ENCODE measurements around the gene ALDOC. TPM values are rescaled to one million over a fixed set of nuclear protein-coding genes. Genes with fewer than 3 reads are reported as not detected.

Gene ALDOC
- polyA plus RNA-seq, 1 donor (not counting 4 experiments of a cell fraction or from before 2014, with no cell fraction given), result 32.5 TPM

DNA sequence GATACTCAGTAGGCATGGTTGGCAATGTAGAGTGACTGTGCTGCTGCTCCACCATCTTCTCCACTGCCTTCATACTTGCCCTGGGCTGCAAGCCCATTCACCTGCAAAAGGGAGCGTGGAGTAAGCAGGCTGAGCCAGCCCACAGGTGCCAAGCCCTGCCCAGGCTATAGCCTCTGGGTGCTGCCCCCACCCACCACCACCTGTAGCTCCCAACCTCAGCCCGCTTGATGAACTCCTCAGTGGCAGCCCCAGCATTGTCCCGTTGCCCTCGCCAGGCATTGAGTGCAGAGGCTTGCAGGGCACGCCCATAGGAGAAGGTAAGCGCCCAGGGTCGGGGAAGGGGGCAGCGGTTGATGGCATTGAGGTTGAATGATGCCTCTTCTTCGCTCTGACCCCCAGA, 3.2 kb downstream of the ALDOC start:
- no peak overlapping the region for H3K9ac ChIP-seq (ENCODE audit: control insufficient read depth, extremely low read depth, insufficient read depth, low read length)
- TF ChIP-seq CTCF (optimal IDR thresholded peaks at IDR 0.05 in 1 of 3, IDR thresholded peaks at IDR 0.05 in 1 of 3, conservative IDR thresholded peaks at IDR 0.05 in 1 of 3; ENCODE audit: extremely low read depth in 1 of 3, insufficient read depth in 2 of 3, low read length in 3 of 3), result no peak
- no peak for DNase-seq (ENCODE audit: low read depth, low spot score)
- H3K79me2 ChIP-seq (ENCODE audit: control insufficient read depth, insufficient read depth, low read length), result peaks cover 13% of the 10 kb centered on the region
- H4K20me1 ChIP-seq (ENCODE audit: control insufficient read depth, extremely low read depth, insufficient read depth, low read length), result no peaks in the 10 kb centered on the region
- dilution Hi-C loops (cut with MboI; ENCODE audit: extremely low pct_ligation_motif_present, low sequenced_read_pairs), result no loop called here
- H3K27ac ChIP-seq (ENCODE audit: control insufficient read depth, insufficient read depth, low read length), result no peak overlapping the region
- H3K4me3 ChIP-seq (ENCODE audit: control insufficient read depth in 2 of 3, extremely low read depth in 1 of 3, insufficient read depth in 2 of 3, low read depth in 1 of 3, low read length in 3 of 3), result no peak overlapping the region
- H3K36me3 ChIP-seq (ENCODE audit: control insufficient read depth in 2 of 2, extremely low read depth in 1 of 2, insufficient read depth in 2 of 2, low read length in 2 of 2), result peaks cover 10 to 18% of the 10 kb centered on the region in 2 experiments
- H3K27me3 ChIP-seq (ENCODE audit: control insufficient read depth, extremely low read depth, insufficient read depth, low read length), result no peaks in the 10 kb centered on the region
- H3K9me3 ChIP-seq (ENCODE audit: control insufficient read depth, low read depth, low read length), result no peaks in the 10 kb centered on the region
- H2AFZ ChIP-seq (ENCODE audit: control insufficient read depth, low read length), result no peak overlapping the region
- H3K4me2 ChIP-seq (ENCODE audit: control insufficient read depth, extremely low read depth, insufficient read depth, low read depth, low read length), result no peak overlapping the region
- H3K9me1 ChIP-seq (ENCODE audit: control insufficient read depth, extremely low read depth, insufficient read depth, low read length), result no peaks in the 10 kb centered on the region
- FAIRE-seq, result no peak
- peaks cover 21% of the 10 kb centered on the region for H3K4me1 ChIP-seq (ENCODE audit: control insufficient read depth, extremely low read depth, insufficient read depth, low read length)

GRCh38 chr17:28573040-28573380, 3.7 kb downstream of the ALDOC start:
- H3K27ac ChIP-seq (ENCODE audit: control insufficient read depth, insufficient read depth, low read length), result no peak overlapping the region
- no peak overlapping the region for H3K9ac ChIP-seq (ENCODE audit: control insufficient read depth, extremely low read depth, insufficient read depth, low read length)
- H2AFZ ChIP-seq (ENCODE audit: control insufficient read depth, low read length), result no peak overlapping the region
- no peaks in the 10 kb centered on the region for H3K27me3 ChIP-seq (ENCODE audit: control insufficient read depth, extremely low read depth, insufficient read depth, low read length)
- no peak overlapping the region for H3K4me2 ChIP-seq (ENCODE audit: control insufficient read depth, extremely low read depth, insufficient read depth, low read depth, low read length)
- H4K20me1 ChIP-seq (ENCODE audit: control insufficient read depth, extremely low read depth, insufficient read depth, low read length), result no peaks in the 10 kb centered on the region
- peaks cover 13% of the 10 kb centered on the region for H3K79me2 ChIP-seq (ENCODE audit: control insufficient read depth, insufficient read depth, low read length)
- dilution Hi-C loops (cut with MboI; ENCODE audit: extremely low pct_ligation_motif_present, low sequenced_read_pairs), result no loop called here
- peaks cover 5 to 13% of the 10 kb centered on the region in 2 experiments for H3K36me3 ChIP-seq (ENCODE audit: control insufficient read depth in 2 of 2, extremely low read depth in 1 of 2, insufficient read depth in 2 of 2, low read length in 2 of 2)
- FAIRE-seq (no peak), DNase-seq (ENCODE audit: low read depth, low spot score) (no peak)
- peaks cover 21% of the 10 kb centered on the region for H3K4me1 ChIP-seq (ENCODE audit: control insufficient read depth, extremely low read depth, insufficient read depth, low read length)
- no peaks in the 10 kb centered on the region for H3K9me1 ChIP-seq (ENCODE audit: control insufficient read depth, extremely low read depth, insufficient read depth, low read length)
- TF ChIP-seq EZH2 (IDR thresholded peaks at IDR 0.05; ENCODE audit: low read length) (no peak), CTCF (optimal IDR thresholded peaks at IDR 0.05 in 1 of 3, IDR thresholded peaks at IDR 0.05 in 1 of 3, conservative IDR thresholded peaks at IDR 0.05 in 1 of 3; ENCODE audit: extremely low read depth in 1 of 3, insufficient read depth in 2 of 3, low read length in 3 of 3) (no peak)
- H3K4me3 ChIP-seq (ENCODE audit: control insufficient read depth in 2 of 3, extremely low read depth in 1 of 3, insufficient read depth in 2 of 3, low read depth in 1 of 3, low read length in 3 of 3), result no peak overlapping the region
- H3K9me3 ChIP-seq (ENCODE audit: control insufficient read depth, low read depth, low read length), result no peaks in the 10 kb centered on the region
